Measurements from ENCODE around the gene NLRP4. TPM values are rescaled to one million over a fixed set of nuclear protein-coding genes. Genes with fewer than 3 reads are reported as not detected.
"Not testable (repeated sequence)": the region's sequence is repeated elsewhere in the genome, so short reads cannot be mapped to it uniquely, and the experiment has no call there.

NLRP4 gene
- polyA plus RNA-seq, 1 donor: not detected

DNA sequence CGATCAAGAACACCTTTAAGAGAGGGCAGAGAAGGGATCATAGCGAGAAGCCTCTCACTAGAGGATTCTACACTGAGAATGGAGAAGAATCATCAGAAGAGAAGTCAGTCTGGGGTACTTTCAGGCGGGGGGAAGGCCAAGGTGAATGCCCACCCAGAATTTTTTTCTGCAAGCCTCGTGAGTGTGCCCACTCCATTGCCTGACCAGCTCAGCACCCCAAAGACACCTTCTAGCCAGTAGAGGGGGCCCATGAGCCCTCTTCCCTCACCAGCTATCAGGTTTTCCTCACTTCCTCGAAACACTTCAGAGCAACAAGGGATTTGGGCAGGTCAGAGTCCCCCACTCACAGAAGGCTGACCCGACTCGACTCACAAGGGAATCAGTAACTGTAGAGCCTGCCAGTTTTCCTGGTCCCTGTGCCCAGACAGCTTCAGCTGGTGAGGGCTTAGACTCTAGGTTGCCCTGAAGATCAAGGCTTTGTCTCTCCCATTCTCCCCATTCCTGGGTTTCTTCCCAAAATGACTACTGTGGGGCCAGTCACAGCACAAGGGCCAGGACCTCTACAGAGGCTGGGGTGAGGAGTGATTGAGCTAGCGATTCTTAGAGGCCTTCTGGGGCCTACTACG is 77.4 kb downstream of the NLRP4 start:
- H3K4me1 ChIP-seq (ENCODE audit: control insufficient read depth, insufficient read depth, low read length): no peaks in the 10 kb centered on the region
- WGBS (ENCODE audit: insufficient coverage, low lambda C conversion rate): 80% methylated on average over 2 of the region's 9 CpGs
- no peaks in the 10 kb centered on the region for H3K27me3 ChIP-seq (ENCODE audit: control insufficient read depth, insufficient read depth, low read length)
- no peak overlapping the region for H3K4me3 ChIP-seq (ENCODE audit: low read length)
- no peak for DNase-seq
- no peaks in the 10 kb centered on the region for H3K9me3 ChIP-seq (ENCODE audit: control insufficient read depth, low read depth, low read length)
- H3K36me3 ChIP-seq (ENCODE audit: control insufficient read depth, insufficient read depth, low read length): no peaks in the 10 kb centered on the region
- no peak overlapping the region for H3K27ac ChIP-seq (ENCODE audit: low read length)

DNA sequence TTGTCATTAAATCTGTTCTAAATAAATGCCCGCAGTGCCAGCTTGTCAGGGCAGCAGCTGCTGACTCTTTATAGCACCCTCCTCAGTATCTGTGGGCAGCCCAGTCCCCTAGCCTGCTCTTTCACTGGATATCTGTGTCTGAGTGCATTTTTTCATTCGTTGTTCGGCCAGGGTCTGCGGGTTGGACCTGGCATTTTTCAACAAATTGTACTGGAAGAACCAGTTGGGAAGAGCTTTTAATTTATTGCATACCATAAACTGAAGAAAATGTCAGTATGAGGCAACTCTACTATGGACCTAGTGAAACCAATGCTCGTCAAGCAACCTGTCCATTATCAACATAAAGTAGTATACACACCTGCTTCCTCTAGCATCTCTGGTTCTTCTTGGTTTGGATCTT is 87.2 kb downstream of the NLRP4 start:
- Histone ChIP-seq H3K4me3 (ENCODE audit: low read length) (no peak overlapping the region), H3K4me1 (ENCODE audit: control insufficient read depth, insufficient read depth, low read length) (no peaks in the 10 kb centered on the region), H3K27ac (ENCODE audit: low read length) (no peak overlapping the region), H3K9me3 (ENCODE audit: control insufficient read depth, low read depth, low read length) (no peaks in the 10 kb centered on the region), H3K36me3 (ENCODE audit: control insufficient read depth, insufficient read depth, low read length) (no peaks in the 10 kb centered on the region), H3K27me3 (ENCODE audit: control insufficient read depth, insufficient read depth, low read length) (no peaks in the 10 kb centered on the region)
- no peak for DNase-seq
- WGBS (ENCODE audit: insufficient coverage, low lambda C conversion rate): 67% methylated on average over 3 of the region's 5 CpGs

DNA sequence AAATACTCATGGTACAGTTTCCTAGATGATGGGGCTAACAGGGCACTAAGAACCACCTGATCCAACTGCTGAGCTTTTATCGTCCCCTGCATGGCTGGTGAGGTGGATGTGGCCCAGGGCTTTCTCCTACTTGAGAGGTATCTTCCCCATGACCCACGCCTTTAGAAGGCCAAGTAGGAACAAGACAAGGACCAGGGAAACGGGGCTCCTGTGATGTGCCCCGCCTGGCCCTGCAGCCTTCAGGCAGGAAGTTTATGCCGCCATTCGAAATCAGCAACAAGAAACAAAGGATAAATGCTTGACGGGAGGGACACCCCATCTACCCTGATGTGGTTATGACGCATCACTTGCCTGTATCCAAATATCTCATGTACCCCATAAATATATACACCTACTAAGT is 91.7 kb downstream of the NLRP4 start:
- no peaks in the 10 kb centered on the region for H3K9me3 ChIP-seq (ENCODE audit: control insufficient read depth, low read depth, low read length)
- WGBS (ENCODE audit: insufficient coverage, low lambda C conversion rate): no CpG with 5 or more reads among the region's 8 CpGs
- no peaks in the 10 kb centered on the region for H3K36me3 ChIP-seq (ENCODE audit: control insufficient read depth, insufficient read depth, low read length)
- DNase-seq: no peak
- H3K27ac ChIP-seq (ENCODE audit: low read length): no peak overlapping the region
- no peak overlapping the region for H3K4me3 ChIP-seq (ENCODE audit: low read length)
- H3K27me3 ChIP-seq (ENCODE audit: control insufficient read depth, insufficient read depth, low read length): no peaks in the 10 kb centered on the region
- no peaks in the 10 kb centered on the region for H3K4me1 ChIP-seq (ENCODE audit: control insufficient read depth, insufficient read depth, low read length)

DNA sequence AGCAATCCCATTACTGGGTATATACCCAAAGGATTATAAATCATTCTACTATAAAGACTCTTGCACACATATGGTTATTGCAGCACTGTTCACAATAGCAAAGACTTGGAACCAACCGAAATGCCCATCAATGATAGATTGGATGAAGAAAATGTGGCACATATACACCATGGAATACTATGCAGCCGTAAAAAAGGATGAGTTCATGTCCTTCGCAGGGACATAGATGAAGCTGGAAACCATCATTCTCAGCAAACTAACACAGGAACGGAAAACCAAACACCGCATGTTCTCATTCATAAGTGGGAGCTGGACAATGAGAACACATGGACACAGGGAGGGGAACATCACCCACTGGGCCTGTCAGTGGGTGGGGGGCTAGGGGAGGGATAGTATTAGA is 92.9 kb downstream of the NLRP4 start:
- H3K27ac ChIP-seq (ENCODE audit: low read length); H3K36me3 ChIP-seq (ENCODE audit: control insufficient read depth, insufficient read depth, low read length); H3K27me3 ChIP-seq (ENCODE audit: control insufficient read depth, insufficient read depth, low read length); H3K9me3 ChIP-seq (ENCODE audit: control insufficient read depth, low read depth, low read length); H3K4me3 ChIP-seq (ENCODE audit: low read length); DNase-seq; H3K4me1 ChIP-seq (ENCODE audit: control insufficient read depth, insufficient read depth, low read length): not testable (repeated sequence)
- WGBS (ENCODE audit: insufficient coverage, low lambda C conversion rate): no CpG with 5 or more reads among the region's 5 CpGs

DNA sequence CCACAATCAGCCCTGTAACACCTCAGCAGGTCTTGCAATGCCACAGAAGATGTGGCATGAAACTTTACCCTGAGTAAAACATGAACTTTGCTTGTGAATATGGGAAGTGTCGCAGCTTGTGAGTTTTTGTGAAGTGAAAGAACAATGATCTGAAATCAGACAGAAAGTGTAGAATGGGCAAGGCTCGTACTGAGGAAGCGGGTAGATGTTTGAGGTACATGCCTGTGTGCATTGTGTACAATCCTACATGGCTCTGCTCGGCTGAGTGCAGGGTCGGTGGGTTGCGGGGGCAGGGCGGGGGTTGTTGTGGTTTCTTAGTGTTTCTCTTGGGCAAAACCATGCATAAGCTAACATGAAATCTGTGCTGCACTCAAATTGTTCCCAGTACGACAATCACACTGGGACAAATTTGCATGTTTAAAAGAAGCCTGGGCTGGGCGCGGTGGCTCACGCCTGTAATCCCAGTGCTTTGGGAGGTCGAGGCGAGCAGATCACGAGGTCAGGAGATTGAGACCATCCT is 94.7 kb downstream of the NLRP4 start:
- Histone ChIP-seq H3K36me3 (ENCODE audit: control insufficient read depth, insufficient read depth, low read length) (no peaks in the 10 kb centered on the region), H3K27ac (ENCODE audit: low read length) (no peak overlapping the region), H3K4me3 (ENCODE audit: low read length) (no peak overlapping the region), H3K27me3 (ENCODE audit: control insufficient read depth, insufficient read depth, low read length) (no peaks in the 10 kb centered on the region), H3K4me1 (ENCODE audit: control insufficient read depth, insufficient read depth, low read length) (no peaks in the 10 kb centered on the region), H3K9me3 (ENCODE audit: control insufficient read depth, low read depth, low read length) (no peaks in the 10 kb centered on the region)
- WGBS (ENCODE audit: insufficient coverage, low lambda C conversion rate): 90% methylated on average over 2 of the region's 14 CpGs
- no peak for DNase-seq

Other genes starting within 250 kb of the NLRP4 start
- gene FIZ1, start 237.0 kb upstream of the NLRP4 start, polyA plus RNA-seq: 13.9 TPM
- 18.9 TPM for gene ZNF524, start 236.3 kb upstream of the NLRP4 start, polyA plus RNA-seq
- gene ZNF865, start 230.9 kb upstream of the NLRP4 start, polyA plus RNA-seq: 10.4 TPM
- 15.6 TPM for gene ZNF784, start 212.0 kb upstream of the NLRP4 start, polyA plus RNA-seq
- gene ZNF580, start 195.5 kb upstream of the NLRP4 start, polyA plus RNA-seq: 31.3 TPM
- 29.1 TPM for gene ZNF581, start 192.9 kb upstream of the NLRP4 start, polyA plus RNA-seq
- 11.6 TPM for gene CCDC106, start 188.3 kb upstream of the NLRP4 start, polyA plus RNA-seq
- 167 TPM for gene U2AF2, start 181.5 kb upstream of the NLRP4 start, polyA plus RNA-seq
- 153 TPM for gene EPN1, start 161.3 kb upstream of the NLRP4 start, polyA plus RNA-seq
- not detected for gene NLRP9, start 98.1 kb upstream of the NLRP4 start, polyA plus RNA-seq
- gene RFPL4A, start 77.4 kb upstream of the NLRP4 start, polyA plus RNA-seq: 0.15 TPM
- gene RFPL4AL1, start 67.4 kb upstream of the NLRP4 start, polyA plus RNA-seq: not detected
- gene NLRP11, start 4.5 kb upstream of the NLRP4 start, polyA plus RNA-seq: 0.04 TPM
- gene NLRP13, start 95.8 kb downstream of the NLRP4 start, polyA plus RNA-seq: not detected
- gene NLRP8, start 111.3 kb downstream of the NLRP4 start, polyA plus RNA-seq: not detected
- gene NLRP5, start 150.2 kb downstream of the NLRP4 start, polyA plus RNA-seq: not detected